ENCODE results near the gene AATK. TPM values are rescaled to one million over a fixed set of nuclear protein-coding genes. Genes with fewer than 3 reads are reported as not detected.

Gene AATK
- total and polyA plus RNA-seq, 2 donors (not counting 3 experiments of a cell fraction or from before 2014, with no cell fraction given), result 0.69 to 1.00 TPM

MicroRNAs within 50 kb of the gene (microRNA counts, 767-probe panel; counts per million panel counts)
- microRNA hsa-miR-1250 (723 counts per million, percentile 96 among the panel's probes with 10 or more counts), microRNA hsa-miR-338-3p (723 counts per million, percentile 96 among the panel's probes with 10 or more counts), microRNA hsa-miR-338-5p (723 counts per million, percentile 96 among the panel's probes with 10 or more counts), microRNA hsa-miR-657 (723 counts per million, percentile 96 among the panel's probes with 10 or more counts)

Small RNAs within 50 kb of the gene (microRNA-seq; reads per million reads assigned to microRNA genes)
- gene MIR1250 (ENCODE audit: borderline number of aligned reads, borderline replicate concordance) (not detected), gene MIR3065 (ENCODE audit: borderline number of aligned reads, borderline replicate concordance) (not detected), gene MIR338 (ENCODE audit: borderline number of aligned reads, borderline replicate concordance) (not detected), gene MIR657 (ENCODE audit: borderline number of aligned reads, borderline replicate concordance) (not detected)

Small RNAs within 50 kb of the gene (small RNA-seq; reads per million reads assigned to genes)
- not detected for gene MIR1250 (ENCODE audit: insufficient read depth, insufficient read length, low read depth, low replicate concordance)
- not detected for gene MIR3065 (ENCODE audit: insufficient read depth, insufficient read length, low read depth, low replicate concordance)
- not detected for gene MIR657 (ENCODE audit: insufficient read depth, insufficient read length, low read depth, low replicate concordance)

Other genes starting within 250 kb of the AATK start
- 42.5 and 42.6 TPM in 2 replicates for gene CHMP6, start 174.4 kb downstream of the AATK start, total RNA-seq
- gene CHMP6, start 174.4 kb downstream of the AATK start, polyA plus RNA-seq, result 48.5 and 59.9 TPM in 2 replicates
- 18.6 and 21.4 TPM in 2 replicates for gene BAIAP2, start 131.1 kb downstream of the AATK start, total RNA-seq
- 12.3 and 14.7 TPM in 2 replicates for gene BAIAP2, start 131.1 kb downstream of the AATK start, polyA plus RNA-seq
- gene PVALEF, start 714 bp downstream of the AATK start, total RNA-seq, result not detected in 2 replicates
- not detected in 2 replicates for gene PVALEF, start 714 bp downstream of the AATK start, polyA plus RNA-seq
- 17.9 and 19.7 TPM in 2 replicates for gene CEP131, start 56.7 kb upstream of the AATK start, total RNA-seq
- gene CEP131, start 56.7 kb upstream of the AATK start, polyA plus RNA-seq, result 5.1 and 5.3 TPM in 2 replicates
- gene TEPSIN, start 72.8 kb upstream of the AATK start, total RNA-seq, result 35.6 and 41.6 TPM in 2 replicates
- gene TEPSIN, start 72.8 kb upstream of the AATK start, polyA plus RNA-seq, result 45.3 and 55.4 TPM in 2 replicates
- gene NDUFAF8, start 73.1 kb upstream of the AATK start, total RNA-seq, result 61.5 and 69.9 TPM in 2 replicates
- 76.2 and 83.9 TPM in 2 replicates for gene NDUFAF8, start 73.1 kb upstream of the AATK start, polyA plus RNA-seq
- gene SLC38A10, start 129.1 kb upstream of the AATK start, total RNA-seq, result 109 and 113 TPM in 2 replicates
- gene SLC38A10, start 129.1 kb upstream of the AATK start, polyA plus RNA-seq, result 72.7 and 100 TPM in 2 replicates
- 10.3 and 11.6 TPM in 2 replicates for gene BAHCC1, start 229.2 kb upstream of the AATK start, total RNA-seq
- gene BAHCC1, start 229.2 kb upstream of the AATK start, polyA plus RNA-seq, result 4.7 and 7.1 TPM in 2 replicates

All from endothelial cell of umbilical vein (primary cell).